ENCODE measurements around the gene KIF26B. TPM values are rescaled to one million over a fixed set of nuclear protein-coding genes. Genes with fewer than 3 reads are reported as not detected.
"Not testable (repeated sequence)": the region's sequence is repeated elsewhere in the genome, so short reads cannot be mapped to it uniquely, and the experiment has no call there.

Gene KIF26B
- total RNA-seq, 1 donor from 2014 or later: 3.5 TPM

GRCh38 chr1:245702346-245702745 is 547.6 kb downstream of the KIF26B start:
- Histone ChIP-seq H3K9me3 (replicated peaks) (no peaks in the 10 kb centered on the region), H3K27ac (replicated peaks) (no peak overlapping the region), H3K27me3 (ENCODE audit: low read depth) (no peaks in the 10 kb centered on the region), H3K4me1 (peaks cover 6% of the 10 kb centered on the region), H3K36me3 (no peaks in the 10 kb centered on the region), H3K4me3 (no peak overlapping the region)
- intact Hi-C loops (cut with micrococcal nuclease): no loop called here
- DNase-seq: no peak
- TF ChIP-seq, protein P1, sequence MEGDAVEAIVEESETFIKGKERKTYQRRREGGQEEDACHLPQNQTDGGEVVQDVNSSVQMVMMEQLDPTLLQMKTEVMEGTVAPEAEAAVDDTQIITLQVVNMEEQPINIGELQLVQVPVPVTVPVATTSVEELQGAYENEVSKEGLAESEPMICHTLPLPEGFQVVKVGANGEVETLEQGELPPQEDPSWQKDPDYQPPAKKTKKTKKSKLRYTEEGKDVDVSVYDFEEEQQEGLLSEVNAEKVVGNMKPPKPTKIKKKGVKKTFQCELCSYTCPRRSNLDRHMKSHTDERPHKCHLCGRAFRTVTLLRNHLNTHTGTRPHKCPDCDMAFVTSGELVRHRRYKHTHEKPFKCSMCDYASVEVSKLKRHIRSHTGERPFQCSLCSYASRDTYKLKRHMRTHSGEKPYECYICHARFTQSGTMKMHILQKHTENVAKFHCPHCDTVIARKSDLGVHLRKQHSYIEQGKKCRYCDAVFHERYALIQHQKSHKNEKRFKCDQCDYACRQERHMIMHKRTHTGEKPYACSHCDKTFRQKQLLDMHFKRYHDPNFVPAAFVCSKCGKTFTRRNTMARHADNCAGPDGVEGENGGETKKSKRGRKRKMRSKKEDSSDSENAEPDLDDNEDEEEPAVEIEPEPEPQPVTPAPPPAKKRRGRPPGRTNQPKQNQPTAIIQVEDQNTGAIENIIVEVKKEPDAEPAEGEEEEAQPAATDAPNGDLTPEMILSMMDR (IDR thresholded peaks at IDR 0.05; ENCODE audit: borderline replicate concordance): no peak

- Histone ChIP-seq H3K36me3 (no peaks in the 10 kb centered on the region), H3K27me3 (ENCODE audit: low read depth) (no peaks in the 10 kb centered on the region), H3K9me3 (replicated peaks) (no peaks in the 10 kb centered on the region), H3K27ac (replicated peaks) (no peak overlapping the region), H3K4me1 (peaks cover 6% of the 10 kb centered on the region), H3K4me3 (no peak overlapping the region)
- TF ChIP-seq, protein P1 (IDR thresholded peaks at IDR 0.05; ENCODE audit: borderline replicate concordance): no peak
- intact Hi-C loops (cut with micrococcal nuclease): no loop called here
- no peak for DNase-seq
These were observed 549.6 kb downstream of the KIF26B start for GRCh38 chr1:245704341-245704740.

DNA sequence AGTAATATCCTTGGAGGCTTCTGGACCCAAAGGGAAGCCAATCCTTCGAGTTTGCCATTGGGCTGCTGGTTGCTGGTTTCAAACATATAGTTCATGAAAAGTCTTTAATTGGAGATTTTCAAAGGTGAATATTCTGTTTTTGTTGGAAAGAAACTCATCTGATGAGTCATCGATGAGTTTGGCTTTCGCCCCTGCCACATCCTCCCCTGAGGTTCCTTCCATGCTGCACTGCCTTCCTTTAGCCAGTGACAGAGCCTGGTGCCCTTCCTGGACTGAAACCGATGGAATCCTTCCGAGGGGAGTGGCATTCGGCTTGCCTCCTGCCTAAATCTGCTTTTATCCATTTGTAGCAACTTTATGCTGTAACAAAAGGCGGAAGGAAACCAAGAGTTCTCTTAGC is 550.0 kb downstream of the KIF26B start:
- intact Hi-C loops (cut with micrococcal nuclease): no loop called here
- TF ChIP-seq, protein P1 (IDR thresholded peaks at IDR 0.05; ENCODE audit: borderline replicate concordance): no peak
- Histone ChIP-seq H3K27me3 (ENCODE audit: low read depth) (no peaks in the 10 kb centered on the region), H3K27ac (replicated peaks) (no peak overlapping the region), H3K4me1 (peaks cover 6% of the 10 kb centered on the region), H3K9me3 (replicated peaks) (no peaks in the 10 kb centered on the region), H3K36me3 (no peaks in the 10 kb centered on the region), H3K4me3 (no peak overlapping the region)
- DNase-seq: no peak

DNA sequence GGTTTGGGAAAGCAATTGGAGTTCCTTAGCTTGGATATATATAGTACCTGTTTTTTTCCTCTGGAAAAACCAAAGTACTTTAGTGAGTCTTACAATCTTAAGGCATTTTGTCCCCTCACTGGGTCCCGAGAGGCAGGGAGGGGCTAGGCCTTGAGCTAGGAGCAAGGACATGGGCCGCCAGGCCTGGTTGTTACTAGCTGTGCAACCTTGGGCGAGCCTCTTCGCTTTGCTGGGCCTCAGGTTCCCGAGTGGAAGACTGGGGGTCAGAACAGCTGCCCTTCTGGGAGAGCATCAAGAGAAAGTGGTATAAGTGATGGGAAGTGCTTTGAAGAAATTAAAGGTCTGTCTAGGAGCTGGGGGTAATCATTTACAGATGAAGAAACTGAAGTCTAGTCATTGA is 553.2 kb downstream of the KIF26B start:
- TF ChIP-seq, protein P1 (IDR thresholded peaks at IDR 0.05; ENCODE audit: borderline replicate concordance): no peak
- Histone ChIP-seq H3K27ac (replicated peaks) (no peak overlapping the region), H3K9me3 (replicated peaks) (no peaks in the 10 kb centered on the region), H3K4me1 (peaks cover 6% of the 10 kb centered on the region), H3K36me3 (no peaks in the 10 kb centered on the region), H3K4me3 (no peak overlapping the region), H3K27me3 (ENCODE audit: low read depth) (no peaks in the 10 kb centered on the region)
- DNase-seq: no peak
- intact Hi-C loops (cut with micrococcal nuclease): no loop called here

- intact Hi-C loops (cut with micrococcal nuclease): no loop called here
- Histone ChIP-seq H3K4me3 (no peak overlapping the region), H3K9me3 (replicated peaks) (no peaks in the 10 kb centered on the region), H3K27ac (replicated peaks) (no peak overlapping the region), H3K36me3 (no peaks in the 10 kb centered on the region), H3K4me1 (no peaks in the 10 kb centered on the region), H3K27me3 (ENCODE audit: low read depth) (no peaks in the 10 kb centered on the region)
- DNase-seq: no peak
- TF ChIP-seq, protein P1 (IDR thresholded peaks at IDR 0.05; ENCODE audit: borderline replicate concordance): no peak
These were observed 556.4 kb downstream of the KIF26B start for GRCh38 chr1:245710961-245711903.

- DNase-seq; H3K27me3 ChIP-seq (ENCODE audit: low read depth); H3K9me3 ChIP-seq (replicated peaks); H3K27ac ChIP-seq (replicated peaks); H3K4me1 ChIP-seq; H3K36me3 ChIP-seq; intact Hi-C loops (cut with micrococcal nuclease); H3K4me3 ChIP-seq: not testable (repeated sequence)
These were observed 559.2 kb downstream of the KIF26B start for GRCh38 chr1:245714027-245714426.
